GM21723 (cell line): ENCODE results near the gene TRDN.

ENCODE experiments used
- ATAC-seq: cut with Tn5 transposase; IDR thresholded peaks from one replicate; pipeline ENCODE4 v1.9.1; 2021; ENCODE audit warnings: mild to moderate bottlenecking, moderate library complexity; ENCODE audit not compliant: unreplicated experiment

Gene TRDN, protein sequence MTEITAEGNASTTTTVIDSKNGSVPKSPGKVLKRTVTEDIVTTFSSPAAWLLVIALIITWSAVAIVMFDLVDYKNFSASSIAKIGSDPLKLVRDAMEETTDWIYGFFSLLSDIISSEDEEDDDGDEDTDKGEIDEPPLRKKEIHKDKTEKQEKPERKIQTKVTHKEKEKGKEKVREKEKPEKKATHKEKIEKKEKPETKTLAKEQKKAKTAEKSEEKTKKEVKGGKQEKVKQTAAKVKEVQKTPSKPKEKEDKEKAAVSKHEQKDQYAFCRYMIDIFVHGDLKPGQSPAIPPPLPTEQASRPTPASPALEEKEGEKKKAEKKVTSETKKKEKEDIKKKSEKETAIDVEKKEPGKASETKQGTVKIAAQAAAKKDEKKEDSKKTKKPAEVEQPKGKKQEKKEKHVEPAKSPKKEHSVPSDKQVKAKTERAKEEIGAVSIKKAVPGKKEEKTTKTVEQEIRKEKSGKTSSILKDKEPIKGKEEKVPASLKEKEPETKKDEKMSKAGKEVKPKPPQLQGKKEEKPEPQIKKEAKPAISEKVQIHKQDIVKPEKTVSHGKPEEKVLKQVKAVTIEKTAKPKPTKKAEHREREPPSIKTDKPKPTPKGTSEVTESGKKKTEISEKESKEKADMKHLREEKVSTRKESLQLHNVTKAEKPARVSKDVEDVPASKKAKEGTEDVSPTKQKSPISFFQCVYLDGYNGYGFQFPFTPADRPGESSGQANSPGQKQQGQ

DNA sequence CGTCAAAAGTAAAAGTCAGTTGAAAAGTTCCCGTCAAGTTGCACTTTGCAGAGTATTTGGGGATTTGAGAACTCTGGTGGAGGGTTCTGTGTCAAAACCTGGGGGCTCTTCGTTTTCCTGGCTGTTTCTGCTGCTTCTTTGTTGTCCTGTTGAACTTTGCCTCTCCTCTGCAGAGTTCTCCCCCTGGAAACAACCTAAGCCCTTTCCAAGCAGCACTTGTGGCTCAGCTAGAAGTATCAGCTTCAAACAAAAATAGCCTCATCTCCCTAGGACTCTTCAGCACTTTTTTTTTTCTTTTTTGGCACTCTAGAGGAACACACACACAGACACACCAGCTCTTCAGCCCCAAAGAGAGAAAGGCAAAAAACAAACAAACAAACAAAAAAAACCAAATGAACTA lies at the start of gene TRDN:
TRDN (minus strand) TSS at position 169 of the 400 bp plus-strand sequence. CDS start 175 bp downstream, outside the sequence.
- ATAC-seq, result no peak

- ATAC-seq, result no peak
Observed at GRCh38 chr6:123681957-123682462, 45.3 kb upstream of the TRDN start.

DNA sequence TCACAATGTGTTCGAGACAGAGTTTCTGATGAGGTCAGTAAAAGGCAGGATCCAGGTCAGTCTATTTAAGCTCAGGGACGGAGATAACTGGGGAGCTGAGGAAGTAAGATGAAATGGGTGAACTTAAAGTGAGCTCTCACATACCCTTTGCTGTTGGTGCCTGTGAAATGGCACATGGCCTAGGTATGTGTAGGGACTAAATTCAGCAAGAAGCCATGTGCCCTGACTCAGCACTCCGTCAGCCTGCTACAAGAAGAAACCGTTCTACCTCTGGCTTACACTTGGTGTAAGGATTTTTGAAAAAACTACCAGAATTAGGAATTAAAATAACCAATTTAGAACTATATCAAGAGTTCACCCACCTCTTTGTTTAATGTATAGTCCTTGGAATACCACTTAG lies 41.1 kb upstream of the TRDN start:
- ATAC-seq, result no peak

DNA sequence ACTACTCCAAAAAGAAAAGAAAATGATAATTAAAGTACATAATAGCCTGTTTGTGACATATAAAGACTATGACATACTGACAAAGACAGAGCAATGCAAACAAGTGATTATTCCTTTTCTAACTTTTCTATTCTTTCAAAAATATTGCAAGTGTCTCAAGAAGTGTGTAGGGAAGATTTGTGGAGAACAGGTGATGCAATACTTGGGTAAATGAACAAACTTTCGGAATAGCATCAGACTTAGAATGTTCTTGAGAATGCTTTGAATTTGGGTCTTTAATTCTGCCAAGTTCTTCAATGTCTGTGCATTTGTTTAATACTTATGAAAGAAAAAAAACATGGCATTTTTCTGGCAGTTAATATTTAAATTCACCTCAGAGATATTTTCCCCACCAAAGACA lies 40.0 kb upstream of the TRDN start:
- no peak for ATAC-seq

GRCh38 chr6:123668965-123669591 lies 32.3 kb upstream of the TRDN start:
- ATAC-seq, result no peak

DNA sequence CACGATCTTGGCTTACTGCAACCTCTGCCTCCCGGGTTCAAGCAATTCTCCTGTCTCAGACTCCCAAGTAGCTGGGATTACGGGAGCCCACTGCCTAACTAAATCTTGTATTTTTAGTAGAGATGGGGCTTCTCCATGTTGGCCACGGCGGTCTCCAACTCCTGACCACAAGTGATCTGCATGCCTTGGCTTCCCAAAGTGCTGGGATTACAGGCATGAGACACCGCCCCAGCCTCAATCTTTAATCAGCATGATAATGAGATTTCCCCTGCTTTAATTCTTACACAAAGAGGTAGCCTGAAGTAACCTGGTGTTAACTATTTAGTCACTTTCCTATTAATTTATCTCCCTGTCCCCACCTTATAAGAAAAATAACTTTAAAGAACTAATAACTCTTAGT lies 31.3 kb upstream of the TRDN start:
- ATAC-seq, result no peak

DNA sequence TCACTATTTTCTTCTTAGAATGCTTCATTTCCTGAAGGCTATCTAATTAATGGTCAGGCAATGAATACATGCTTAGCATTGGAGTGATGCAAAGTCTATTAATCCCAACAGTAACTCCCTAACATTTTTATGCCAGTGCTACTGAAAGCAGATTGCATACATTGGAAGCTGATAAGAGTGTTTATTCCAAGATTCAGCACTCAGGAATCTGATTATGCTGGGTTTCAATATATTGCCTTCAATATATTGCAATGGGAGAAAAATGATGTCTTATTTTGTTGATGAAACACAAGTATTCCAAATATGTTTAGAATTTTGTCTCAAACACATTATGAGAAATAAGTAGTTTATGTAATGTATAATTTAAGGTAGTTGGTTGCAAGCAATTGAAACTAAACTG lies 26.7 kb upstream of the TRDN start:
- ATAC-seq, result no peak

DNA sequence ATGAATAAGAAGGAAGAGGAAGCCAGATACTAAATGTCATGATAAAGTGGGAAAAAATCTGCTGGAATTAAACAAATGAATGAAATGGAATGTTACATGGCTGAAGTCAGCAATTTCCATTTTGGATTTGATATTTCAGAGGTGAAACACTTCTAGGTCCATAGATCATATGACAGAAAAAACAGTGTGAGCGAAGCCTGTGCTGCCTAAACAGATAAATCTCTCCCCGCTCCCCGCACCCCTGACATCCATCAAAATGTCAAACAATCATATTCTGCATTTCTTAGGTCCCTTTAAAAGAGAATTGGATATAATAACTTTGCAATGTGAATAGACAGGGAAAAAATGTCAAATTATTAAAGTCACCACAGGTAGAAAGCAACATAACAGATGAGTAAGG lies 26.0 kb upstream of the TRDN start:
- ATAC-seq, result no peak

- no peak for ATAC-seq
Observed at GRCh38 chr6:123661105-123661891, 24.5 kb upstream of the TRDN start.

- no peak for ATAC-seq
Observed at GRCh38 chr6:123659960-123660748, 23.4 kb upstream of the TRDN start.

DNA sequence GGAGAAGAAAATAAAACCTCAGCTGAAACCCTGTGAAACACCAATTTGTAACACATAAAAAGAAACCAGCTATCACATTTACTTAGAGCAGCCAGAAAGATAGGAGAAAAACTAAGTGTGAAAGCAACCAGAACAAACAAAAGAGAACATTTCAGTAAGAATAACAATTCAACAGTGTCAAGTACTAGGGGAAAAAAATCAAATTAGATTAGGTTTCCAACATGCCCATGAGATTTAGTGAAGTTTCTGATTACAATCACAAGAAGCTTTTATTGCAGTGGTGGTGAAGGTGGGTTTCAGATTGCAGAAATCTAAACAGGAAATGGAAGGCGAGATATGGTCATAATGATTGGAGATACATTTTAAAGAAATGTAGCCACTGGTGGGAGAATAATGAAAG lies 22.1 kb upstream of the TRDN start:
- no peak for ATAC-seq

- ATAC-seq, result peak; percentile 98
Observed at GRCh38 chr6:123655521-123656306, 19.0 kb upstream of the TRDN start.

DNA sequence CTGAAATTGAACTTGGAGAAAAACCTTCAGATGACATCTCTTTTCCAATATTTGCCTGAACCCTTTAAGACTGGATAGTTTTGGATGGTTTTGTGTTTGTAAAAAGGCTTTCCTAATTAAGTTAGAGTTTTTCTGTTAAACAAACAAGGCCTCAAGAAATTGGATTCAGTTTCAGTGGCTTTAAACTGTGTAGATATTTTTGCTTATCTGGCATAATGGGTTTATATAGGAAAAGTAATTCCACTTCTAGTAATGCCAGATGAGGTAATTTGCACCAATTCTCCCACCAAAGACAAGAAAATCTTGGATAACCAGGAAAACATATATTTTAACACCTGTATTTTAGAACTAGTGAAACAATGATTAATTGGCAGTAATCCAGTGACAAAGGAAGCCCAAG lies 12.0 kb upstream of the TRDN start:
- ATAC-seq, result no peak

DNA sequence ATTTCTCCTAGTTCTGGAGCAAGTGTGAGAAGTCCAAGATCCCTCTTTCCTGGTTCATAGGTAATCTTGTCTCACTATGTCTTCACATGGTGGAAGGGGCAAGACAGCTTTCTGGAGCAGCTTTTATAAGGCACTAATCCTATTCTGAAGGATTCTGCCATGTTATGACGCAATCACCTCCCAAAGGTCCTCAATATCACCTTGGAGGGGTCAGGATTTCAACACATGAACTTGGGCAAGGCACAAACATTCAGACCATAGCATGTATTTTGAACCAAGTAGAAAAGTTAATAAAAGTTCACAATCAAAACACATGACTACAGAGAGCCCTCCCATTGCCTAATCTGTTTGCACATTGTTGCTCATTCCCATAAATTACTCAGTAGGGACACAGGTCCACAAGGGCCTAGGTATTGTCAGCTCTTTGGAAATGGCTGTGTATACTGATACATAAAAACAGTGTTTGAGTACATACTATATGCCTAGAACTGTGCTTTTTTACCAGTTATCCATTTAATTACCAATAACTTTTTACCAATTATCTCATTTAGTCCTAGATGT lies 11.3 kb upstream of the TRDN start:
- no peak for ATAC-seq

DNA sequence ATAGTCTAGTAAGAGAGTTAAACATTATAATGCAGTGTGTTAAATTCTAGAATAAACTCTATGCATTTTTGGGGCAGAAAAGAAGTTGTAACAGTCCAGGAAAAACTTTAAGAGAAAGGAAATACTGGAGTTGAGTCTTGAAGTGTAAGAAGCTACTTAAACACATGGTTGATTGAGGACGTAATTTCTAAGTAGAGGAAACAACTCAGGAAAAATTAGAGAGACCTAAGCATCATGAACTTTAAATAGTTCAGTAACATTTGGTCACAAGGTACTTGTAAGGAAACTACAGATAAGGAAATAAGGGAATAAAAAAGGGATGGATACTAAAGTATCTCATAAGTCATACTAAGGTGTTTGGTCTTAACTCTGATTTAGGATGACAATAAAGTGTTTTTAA lies 4.7 kb upstream of the TRDN start:
- ATAC-seq, result no peak

GRCh38 chr6:123640567-123641187 lies 3.9 kb upstream of the TRDN start:
- no peak for ATAC-seq

GRCh38 chr6:123638865-123639264 lies 2.1 kb upstream of the TRDN start:
- ATAC-seq, result no peak

DNA sequence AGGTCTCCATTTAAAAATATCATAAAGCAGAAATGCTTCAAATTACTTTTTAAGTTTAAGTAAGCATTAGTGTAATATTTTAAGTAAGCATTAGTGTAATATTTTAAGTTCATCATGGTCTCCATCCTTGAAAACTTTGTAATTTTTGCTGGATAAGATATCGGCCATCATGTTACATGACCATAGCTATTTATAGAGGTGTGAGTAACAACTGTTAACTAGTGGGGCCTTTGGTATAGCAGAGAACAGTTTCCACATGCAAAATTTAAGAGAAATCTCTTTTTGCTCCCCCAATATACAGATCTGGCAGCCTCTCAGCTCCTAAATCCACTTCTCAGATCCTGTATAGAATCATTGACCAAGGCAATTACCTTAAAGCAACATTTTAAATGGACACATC lies 468 bp downstream of the TRDN start:
- no peak for ATAC-seq

GRCh38 chr6:123635567-123635966 lies 1.2 kb downstream of the TRDN start:
- ATAC-seq, result no peak
